Adrenal gland (tissue), 12 donors: ENCODE measurements around the gene NFS1. TPM values are rescaled to one million over a fixed set of nuclear protein-coding genes. Genes with fewer than 3 reads are reported as not detected.

Source experiments
- DNase-seq, 7 donors: peaks; one replicate each; pipeline ENCODE4 v3.0.0-alpha.2; 2019 to 2020
- H3K27ac ChIP-seq, 5 donors: fragments of 200-600 bp; sonication (generic) in 4 of 5; 1 replicate in 3 of 5; 2 replicates in 2 of 5; pipeline versions ENCODE4 v1.5.1 to v1.8.0; 2016 to 2020; ENCODE audit warnings: mild to moderate bottlenecking in 1 of 5
- H3K27me3 ChIP-seq: fragments of 200-600 bp; 2 replicates; pipeline ENCODE4 v1.8.0; 2021
- H3K36me3 ChIP-seq, 2 donors: fragments of 200-600 bp; replicated peaks in 1 of 2; 1 replicate in 1 of 2; 2 replicates in 1 of 2; pipeline versions ENCODE4 v1.5.1 to v1.8.0; 2018 to 2022
- H3K4me1 ChIP-seq, 2 donors: fragments of 200-600 bp; replicated peaks in 1 of 2; 1 replicate in 1 of 2; 2 replicates in 1 of 2; pipeline versions ENCODE4 v1.5.1 to v1.8.0; 2018 to 2021
- H3K4me3 ChIP-seq, 4 donors: fragments of 200-600 bp; sonication (generic) in 3 of 4; one replicate each; pipeline ENCODE4 v1.5.1; 2016 to 2018
- H3K9me3 ChIP-seq, 3 donors: fragments of 200-600 bp; sonication (generic) in 1 of 3; replicated peaks in 1 of 3; 1 replicate in 2 of 3; 2 replicates in 1 of 3; pipeline versions ENCODE4 v1.5.1 to v1.8.0; 2016 to 2021
- POLR2A ChIP-seq, 2 donors: fragments of 450-650 bp; IDR thresholded peaks; one replicate each; pipeline ENCODE4 v1.6.1; 2017; ENCODE audit warnings: antibody characterized with exemption in 2 of 2, mild to moderate bottlenecking in 2 of 2, moderate library complexity in 1 of 2
- WGBS, 4 donors: extraction: QIAGEN DNeasy Blood & Tissue Kit in 2 of 4; methylation state at CpG; one replicate each; pipeline versions ENCODE4 v1.1.5 to v1.1.7; 2013 to 2017; 5-methylcytosine and 5-hydroxymethylcytosine counted together
- intact Hi-C, 2 donors: fragments of 100-400 bp; cut with DNase I; formaldehyde crosslinking; loops; one replicate each; pipeline versions ENCODE4 v1.14.1 to v1.15.0; 2022 to 2023
- polyA plus RNA-seq, 3 donors: library from polyadenylated mRNA; stranded (reverse); fragments of 200-250 nt in 2 of 3; fragments of 350-450 nt in 1 of 3; fragmentation: Illumina TruSeq in 1 of 3; extraction: RNeasy Lipid Tissue Mini Kit (QIAGEN cat#74804) in 1 of 3; gene quantifications; one replicate each; pipeline ENCODE4 v1.2.3, GENCODE V29; 2013 to 2014
- total RNA-seq, 9 donors: library from RNA; depleted of rRNA in 4 of 9; stranded (reverse); fragments of >200 nt in 4 of 9; fragments of 120-200 nt in 1 of 9; fragmentation: NEBNext Ultra II Directional in 1 of 9; extraction: Animal tissue kit (Norgen Biotek cat#: 25700) in 1 of 9; gene quantifications; one replicate each; pipeline versions ENCODE4 v1.1.0 to v1.2.4, GENCODE V29; 2013 to 2023
- TF ChIP-seq, protein P1 (sequence below), 6 experiments: fragments of 450-650 bp in 4 of 6; fragments of 200-600 bp in 2 of 6; sonication (generic) in 1 of 6; IDR thresholded peaks; 1 replicate in 5 of 6; 2 replicates in 1 of 6; pipeline versions ENCODE4 v1.5.1 to v1.8.0; 2016 to 2021; ENCODE audit warnings: antibody characterized with exemption in 6 of 6, mild to moderate bottlenecking in 2 of 6, moderate library complexity in 1 of 6
- donor health status: healthy with polysubstance abuse.
- donor health status: Bipolar disorder and iron deficiency.
- donor health status: DM: yes; HTN: yes; CAD: no.
- donor health status: DM: no; HTN: no; CAD: no.
- donor health status: DM: no; HTN: no; CAD: no.
- donor health status: DM: yes; HTN: yes; CAD: no.

NFS1 gene
- total and polyA plus RNA-seq, 12 donors, result 40.1 to 129 (median 104) TPM

- Histone ChIP-seq H3K9me3 (no peaks in the 10 kb centered on the region), H3K4me1 (peaks cover 0 to 38% of the 10 kb centered on the region in 2 donors), H3K27me3 (no peaks in the 10 kb centered on the region), H3K4me3 (no peak overlapping the region), H3K36me3 (peaks cover 0 to 15% of the 10 kb centered on the region in 2 donors), H3K27ac (no peak overlapping the region)
- TF ChIP-seq, protein P1, sequence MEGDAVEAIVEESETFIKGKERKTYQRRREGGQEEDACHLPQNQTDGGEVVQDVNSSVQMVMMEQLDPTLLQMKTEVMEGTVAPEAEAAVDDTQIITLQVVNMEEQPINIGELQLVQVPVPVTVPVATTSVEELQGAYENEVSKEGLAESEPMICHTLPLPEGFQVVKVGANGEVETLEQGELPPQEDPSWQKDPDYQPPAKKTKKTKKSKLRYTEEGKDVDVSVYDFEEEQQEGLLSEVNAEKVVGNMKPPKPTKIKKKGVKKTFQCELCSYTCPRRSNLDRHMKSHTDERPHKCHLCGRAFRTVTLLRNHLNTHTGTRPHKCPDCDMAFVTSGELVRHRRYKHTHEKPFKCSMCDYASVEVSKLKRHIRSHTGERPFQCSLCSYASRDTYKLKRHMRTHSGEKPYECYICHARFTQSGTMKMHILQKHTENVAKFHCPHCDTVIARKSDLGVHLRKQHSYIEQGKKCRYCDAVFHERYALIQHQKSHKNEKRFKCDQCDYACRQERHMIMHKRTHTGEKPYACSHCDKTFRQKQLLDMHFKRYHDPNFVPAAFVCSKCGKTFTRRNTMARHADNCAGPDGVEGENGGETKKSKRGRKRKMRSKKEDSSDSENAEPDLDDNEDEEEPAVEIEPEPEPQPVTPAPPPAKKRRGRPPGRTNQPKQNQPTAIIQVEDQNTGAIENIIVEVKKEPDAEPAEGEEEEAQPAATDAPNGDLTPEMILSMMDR (IDR thresholded peaks at IDR 0.05), result no peak
- TF ChIP-seq POLR2A (IDR thresholded peaks at IDR 0.05), result no peak
- no peak for DNase-seq
- intact Hi-C loops, result no loop called here
Measured at GRCh38 chr20:35648836-35649235, 50.3 kb downstream of the NFS1 start.

DNA sequence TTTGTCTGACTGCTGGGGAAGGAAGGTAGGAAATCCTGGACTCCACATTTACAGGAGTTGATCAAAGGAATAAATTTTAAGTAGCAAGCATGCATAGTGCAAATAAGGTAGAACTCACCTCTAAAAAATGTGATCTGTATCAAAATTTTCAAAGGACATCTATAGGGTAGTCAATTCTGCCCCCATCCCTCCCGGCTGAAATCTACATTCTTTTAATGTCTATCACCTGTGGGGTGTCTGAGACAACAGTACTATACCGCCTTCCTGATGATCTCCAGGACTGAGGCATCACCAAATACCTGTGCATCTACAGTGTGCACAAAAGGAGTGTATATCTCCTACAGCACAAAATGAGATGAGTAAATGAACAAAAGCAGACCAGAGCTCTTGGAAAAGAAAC is 54.3 kb downstream of the NFS1 start:
- Histone ChIP-seq H3K4me1 (peaks cover 5 to 29% of the 10 kb centered on the region in 2 donors), H3K27me3 (no peaks in the 10 kb centered on the region), H3K36me3 (no peaks in the 10 kb centered on the region), H3K4me3 (no peak overlapping the region), H3K9me3 (no peaks in the 10 kb centered on the region), H3K27ac (no peak overlapping the region)
- 83 to 96% (median 91%) methylated on average over 2 of the region's 2 CpGs for WGBS, 4 donors
- intact Hi-C loops, result no loop called here
- no peak for DNase-seq
- TF ChIP-seq, protein P1 (IDR thresholded peaks at IDR 0.05), result no peak
- TF ChIP-seq POLR2A (IDR thresholded peaks at IDR 0.05), result no peak

- TF ChIP-seq, protein P1 (IDR thresholded peaks at IDR 0.05), result no peak
- TF ChIP-seq POLR2A (IDR thresholded peaks at IDR 0.05), result no peak
- peaks cover 5 to 15% of the 10 kb centered on the region in 2 donors for H3K4me1 ChIP-seq
- no peaks in the 10 kb centered on the region for H3K27me3 ChIP-seq
- DNase-seq, result no peak
- H3K27ac ChIP-seq, result no peak overlapping the region
- no peaks in the 10 kb centered on the region for H3K36me3 ChIP-seq
- WGBS, 4 donors, result 91 to 99% (median 93%) methylated on average over 6 to 7 of the region's 7 CpGs
- no peak overlapping the region for H3K4me3 ChIP-seq
- intact Hi-C loops, result no loop called here
- H3K9me3 ChIP-seq, result no peaks in the 10 kb centered on the region
Measured at GRCh38 chr20:35643045-35643444, 56.1 kb downstream of the NFS1 start.

DNA sequence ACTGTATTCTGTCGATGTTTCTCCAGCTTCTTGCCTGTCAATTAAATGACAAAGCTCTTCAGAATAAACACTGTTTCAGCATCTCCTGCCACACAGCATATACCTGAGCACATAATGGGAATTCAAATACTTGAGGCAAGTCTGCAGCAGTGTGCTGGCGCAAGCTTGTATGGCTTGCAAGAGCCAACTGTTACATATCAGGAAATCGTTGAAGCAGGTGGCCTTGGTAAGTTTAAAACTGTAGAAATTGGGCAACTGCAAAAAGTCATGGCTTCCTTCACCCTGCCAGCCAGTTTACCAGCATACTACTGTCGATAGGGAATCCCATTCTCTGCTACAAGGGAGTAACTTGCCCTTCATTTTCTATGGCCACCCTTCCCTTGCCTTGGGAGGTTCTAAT is 57.4 kb downstream of the NFS1 start:
- no peaks in the 10 kb centered on the region for H3K27me3 ChIP-seq
- H3K36me3 ChIP-seq, result no peaks in the 10 kb centered on the region
- TF ChIP-seq, protein P1 (IDR thresholded peaks at IDR 0.05), result no peak
- TF ChIP-seq POLR2A (IDR thresholded peaks at IDR 0.05), result no peak
- WGBS, 4 donors, result 56 to 69% (median 63%) methylated on average over 2 to 4 of the region's 4 CpGs
- H3K27ac ChIP-seq, result peak overlapping the region in 1 of 5 donors; percentile 29
- intact Hi-C loops, result no loop called here
- no peak overlapping the region for H3K4me3 ChIP-seq
- no peaks in the 10 kb centered on the region for H3K9me3 ChIP-seq
- H3K4me1 ChIP-seq, result peaks cover 5 to 15% of the 10 kb centered on the region in 2 donors
- peak in 4 of 7 donors; percentile 27 to 66 (median 52) for DNase-seq
